Activated CD4-positive, alpha-beta T cell treated with anti-CD3 and anti-CD28 coated beads for 36 hours (primary cell): ENCODE measurements around the gene TP63. TPM values are rescaled to one million over a fixed set of nuclear protein-coding genes. Genes with fewer than 3 reads are reported as not detected.

Source experiments
- ATAC-seq: fragments of 200-7000 bp; cut with Tn5 transposase; one replicate; pipeline ENCODE4 v1.10.0; 2021; ENCODE audit warnings: mild to moderate bottlenecking, moderate library complexity
- CTCF ChIA-PET: fragments of 350-600 bp; sonication (Branson Sonifier 250); formaldehyde crosslinking; loops from one replicate; lab custom pipeline; 2021; ENCODE audit warnings: antibody characterized with exemption; lab: Charles Lee
- POLR2A ChIA-PET: fragments of 350-600 bp; sonication (Branson Sonifier 250); formaldehyde crosslinking; loops from one replicate; lab custom pipeline; 2021; ENCODE audit warnings: antibody characterized with exemption, inconsistent platforms; lab: Charles Lee
- DNase-seq: peaks from one replicate; pipeline ENCODE4 v3.0.0-alpha.2; 2020
- H3K27ac Mint-ChIP-seq: one replicate; pipeline ENCODE4 v1.8.0; 2021; ENCODE audit warnings: mixed read lengths
- H3K27me3 Mint-ChIP-seq: one replicate; pipeline ENCODE4 v1.8.0; 2021; ENCODE audit warnings: mixed read lengths
- H3K36me3 Mint-ChIP-seq: one replicate; pipeline ENCODE4 v1.8.0; 2021; ENCODE audit warnings: low read depth, mixed read lengths
- H3K4me1 Mint-ChIP-seq: one replicate; pipeline ENCODE4 v1.8.0; 2021; ENCODE audit warnings: mixed read lengths
- H3K4me3 Mint-ChIP-seq: one replicate; pipeline ENCODE4 v1.8.0; 2021; ENCODE audit warnings: mild to moderate bottlenecking, moderate library complexity, mixed read lengths
- H3K9me3 Mint-ChIP-seq: one replicate; pipeline ENCODE4 v1.8.0; 2021; ENCODE audit warnings: low read depth, mixed read lengths
- intact Hi-C, 2 experiments: fragments of 100-400 bp; cut with DNase I in 1 of 2; cut with micrococcal nuclease in 1 of 2; formaldehyde crosslinking; loops; one replicate each; pipeline versions ENCODE4 v1.14.2 to v1.15.1; 2022 to 2024; cut with DNase I, micrococcal nuclease
- total RNA-seq, 2 experiments: library from RNA; stranded (reverse); gene quantifications; one replicate each; pipeline ENCODE4 v1.2.3, GENCODE V29; 2021

TP63 gene
- total RNA-seq, 2 experiments from 2014 or later, result 0.33 to 0.46 TPM

DNA sequence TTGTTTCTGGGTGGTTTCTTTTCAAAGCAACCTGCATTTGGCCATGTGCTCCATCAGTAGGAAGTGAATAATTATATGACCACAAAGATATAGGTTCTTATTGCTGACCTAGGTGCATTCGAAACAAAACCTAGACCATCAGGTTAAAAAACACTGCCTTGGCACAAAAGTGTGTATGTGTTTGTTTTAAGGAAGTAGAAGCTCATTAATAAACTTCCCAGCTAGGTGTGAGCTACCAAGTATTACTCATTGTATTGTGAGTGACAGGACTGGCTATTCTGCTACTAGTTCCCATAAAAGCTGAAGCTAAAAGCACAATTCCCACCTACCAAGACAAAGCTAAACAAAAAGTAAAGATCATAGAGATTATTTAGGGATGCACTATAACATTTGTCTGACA, 168.2 kb downstream of the TP63 start:
- intact Hi-C loops, result no loop called here
- Mint-ChIP-seq H3K4me3 (no peak overlapping the region), H3K9me3 (no peaks in the 10 kb centered on the region), H3K36me3 (no peaks in the 10 kb centered on the region), H3K4me1 (peaks cover 9% of the 10 kb centered on the region), H3K27me3 (no peaks in the 10 kb centered on the region), H3K27ac (no peak overlapping the region)
- ATAC-seq (no peak), DNase-seq (no peak)
- ChIA-PET CTCF (interaction anchor here (0.6 to 1.5 kb wide), 2 partner anchors 14 to 42 kb away, joined by 3 to 4 read pairs; no protein-coding TSS in a partner anchor), POLR2A (no interaction called here)

DNA sequence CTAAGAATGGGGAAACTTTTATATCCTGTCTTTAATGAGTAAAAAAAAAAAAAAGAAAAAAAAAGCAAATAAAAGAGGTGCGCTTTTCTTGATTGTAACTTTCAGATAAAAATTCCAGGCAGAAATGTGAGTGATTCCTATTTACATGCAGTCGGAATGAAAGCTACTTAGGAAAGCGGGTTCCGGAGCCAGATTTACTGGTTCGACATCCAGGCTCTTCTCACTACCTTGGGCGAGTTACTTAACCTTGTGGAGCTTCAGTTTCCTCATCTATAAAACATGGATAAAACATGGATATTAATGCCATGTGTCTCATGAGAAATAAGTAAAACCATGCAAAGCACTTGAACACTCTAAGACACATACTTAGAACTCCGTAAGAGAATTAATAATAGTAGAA, 169.2 kb downstream of the TP63 start:
- Mint-ChIP-seq H3K36me3 (no peaks in the 10 kb centered on the region), H3K27ac (no peak overlapping the region), H3K27me3 (no peaks in the 10 kb centered on the region), H3K4me1 (peaks cover 2% of the 10 kb centered on the region), H3K4me3 (no peak overlapping the region), H3K9me3 (no peaks in the 10 kb centered on the region)
- DNase-seq (no peak), ATAC-seq (no peak)
- intact Hi-C loops, result no loop called here
- CTCF ChIA-PET, result interaction anchor here (0.6 kb wide), 1 partner anchor 106 kb away, joined by 3 read pairs; no protein-coding TSS in a partner anchor
- POLR2A ChIA-PET, result no interaction called here

- no peak overlapping the region for H3K27ac Mint-ChIP-seq
- no peak for DNase-seq
- intact Hi-C loops, result no loop called here
- no peak for ATAC-seq
- ChIA-PET POLR2A (no interaction called here), CTCF (no interaction called here)
- no peaks in the 10 kb centered on the region for H3K27me3 Mint-ChIP-seq
- H3K9me3 Mint-ChIP-seq, result no peaks in the 10 kb centered on the region
- no peaks in the 10 kb centered on the region for H3K4me1 Mint-ChIP-seq
- H3K4me3 Mint-ChIP-seq, result no peak overlapping the region
- no peaks in the 10 kb centered on the region for H3K36me3 Mint-ChIP-seq
These were observed 172.1 kb downstream of the TP63 start for GRCh38 chr3:189803254-189803653.

DNA sequence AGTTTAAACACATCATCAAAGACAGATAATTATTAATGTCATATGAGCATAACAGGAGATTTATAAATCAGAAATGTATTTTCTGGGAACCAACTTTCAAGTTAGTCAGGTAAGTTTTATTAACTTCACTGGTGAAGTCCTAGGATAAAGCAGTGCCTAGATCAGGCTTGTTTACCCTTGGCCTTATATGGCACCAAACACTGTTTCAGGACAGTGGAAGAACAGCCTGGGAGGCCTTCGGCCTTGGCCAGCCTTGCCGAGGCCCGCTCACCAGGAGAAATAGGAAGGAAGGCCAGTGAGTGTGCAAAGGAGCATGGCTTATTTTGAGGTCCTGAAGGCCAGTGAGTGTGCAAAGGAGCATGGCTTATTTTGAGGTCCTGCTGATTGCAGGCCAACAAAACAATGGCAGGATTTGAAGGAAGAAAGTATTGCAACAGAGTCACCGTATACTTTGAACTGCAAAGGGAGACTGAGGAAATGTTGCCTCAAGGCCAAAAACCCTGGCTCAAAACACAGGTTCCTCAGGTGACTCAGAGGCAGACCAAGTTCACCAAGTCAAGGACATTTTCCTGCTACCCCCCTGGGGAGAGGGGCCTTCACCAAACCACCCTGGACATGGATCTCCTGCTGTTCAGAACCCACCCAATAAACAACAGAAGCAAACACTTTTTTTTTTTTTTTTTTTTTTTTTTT, 174.3 kb downstream of the TP63 start:
- no peaks in the 10 kb centered on the region for H3K4me1 Mint-ChIP-seq
- H3K36me3 Mint-ChIP-seq, result no peaks in the 10 kb centered on the region
- POLR2A ChIA-PET, result no interaction called here
- H3K4me3 Mint-ChIP-seq, result no peak overlapping the region
- ATAC-seq, result no peak
- CTCF ChIA-PET, result no interaction called here
- intact Hi-C loops, result no loop called here
- H3K27ac Mint-ChIP-seq, result no peak overlapping the region
- H3K27me3 Mint-ChIP-seq, result no peaks in the 10 kb centered on the region
- no peak for DNase-seq
- H3K9me3 Mint-ChIP-seq, result peaks cover 2% of the 10 kb centered on the region

DNA sequence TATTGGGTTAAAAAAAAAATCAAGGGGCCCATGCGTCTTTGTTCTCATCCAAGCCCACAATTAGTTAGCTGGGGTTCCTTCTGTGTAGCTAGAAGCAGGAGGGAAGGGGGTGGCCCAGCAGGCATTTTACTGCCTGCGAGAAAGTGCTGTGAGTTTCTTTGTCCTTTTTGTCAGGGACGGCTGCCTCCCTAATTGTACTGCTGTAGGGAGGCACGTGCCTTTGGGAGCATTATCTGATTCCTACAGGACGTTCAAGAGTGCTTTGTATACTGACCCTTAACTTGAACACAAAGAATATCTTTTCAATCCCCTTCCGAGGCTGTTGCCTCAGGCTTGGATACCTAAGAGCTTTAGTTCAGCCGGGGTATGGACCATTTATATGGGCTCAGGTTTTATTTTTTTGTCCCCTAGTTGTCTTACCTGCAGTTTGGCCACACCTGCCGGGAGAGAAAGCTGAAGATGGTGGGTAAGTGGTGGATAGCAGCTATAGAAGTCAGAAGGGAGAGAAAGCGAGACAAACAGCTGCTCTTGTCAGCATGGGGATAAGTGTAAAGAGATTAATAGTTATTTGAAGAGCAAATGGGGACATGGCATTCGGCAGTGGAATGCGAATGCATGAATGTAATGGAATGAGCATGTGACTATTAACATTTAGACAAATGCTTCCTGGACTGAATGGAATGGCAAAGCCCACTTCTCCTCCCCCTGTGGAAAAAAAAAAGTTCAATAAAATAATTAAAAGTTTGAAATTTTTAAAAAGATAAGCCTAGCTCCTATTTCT, 175.2 kb downstream of the TP63 start:
- Mint-ChIP-seq H3K9me3 (peaks cover 2% of the 10 kb centered on the region), H3K4me3 (no peak overlapping the region)
- intact Hi-C loops, result no loop called here

DNA sequence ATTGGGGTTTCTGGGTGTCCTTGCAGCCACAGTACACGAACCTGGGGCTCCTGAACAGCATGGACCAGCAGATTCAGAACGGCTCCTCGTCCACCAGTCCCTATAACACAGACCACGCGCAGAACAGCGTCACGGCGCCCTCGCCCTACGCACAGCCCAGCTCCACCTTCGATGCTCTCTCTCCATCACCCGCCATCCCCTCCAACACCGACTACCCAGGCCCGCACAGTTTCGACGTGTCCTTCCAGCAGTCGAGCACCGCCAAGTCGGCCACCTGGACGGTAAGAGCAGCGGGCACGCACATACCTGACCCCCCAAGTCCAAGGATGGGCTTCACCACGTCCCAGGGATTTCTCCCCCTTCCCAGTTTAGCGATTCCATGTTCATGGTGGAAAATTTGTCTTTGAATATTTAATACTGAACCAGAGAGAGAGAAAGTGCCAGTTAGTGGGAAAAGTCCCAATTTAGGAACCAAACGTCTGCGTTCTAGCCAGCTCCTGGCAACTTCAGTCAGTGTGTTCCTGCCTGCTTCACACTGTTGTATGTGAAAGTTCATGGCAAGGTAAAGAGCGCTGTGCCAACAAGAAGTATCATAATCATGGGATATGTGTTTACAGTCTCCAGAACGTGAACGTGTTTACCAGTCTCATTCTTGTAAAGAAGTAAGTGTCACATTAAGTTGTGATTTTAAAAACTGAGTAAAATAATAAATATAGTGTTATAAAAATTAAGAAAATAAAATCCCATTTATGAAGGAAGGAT, 177.2 kb downstream of the TP63 start:
- ChIA-PET POLR2A (no interaction called here), CTCF (no interaction called here)
- ATAC-seq, result no peak
- Mint-ChIP-seq H3K27ac (no peak overlapping the region), H3K36me3 (no peaks in the 10 kb centered on the region), H3K4me3 (no peak overlapping the region), H3K9me3 (peaks cover 2% of the 10 kb centered on the region), H3K4me1 (no peaks in the 10 kb centered on the region), H3K27me3 (no peaks in the 10 kb centered on the region)
- no peak for DNase-seq
- intact Hi-C loops, result no loop called here

More for the DNA sequence above, 175.2 kb downstream of the TP63 start:
- no peaks in the 10 kb centered on the region for H3K4me1 Mint-ChIP-seq
- DNase-seq, result no peak
- no peak overlapping the region for H3K27ac Mint-ChIP-seq
- ChIA-PET POLR2A (interaction anchor here (0.6 kb wide), 1 partner anchor 594 kb away, joined by 3 read pairs; no protein-coding TSS in a partner anchor), CTCF (interaction anchor here (0.7 kb wide), 1 partner anchor 11 kb away, joined by 3 read pairs; no protein-coding TSS in a partner anchor)
- no peak for ATAC-seq
- no peaks in the 10 kb centered on the region for H3K27me3 Mint-ChIP-seq
- no peaks in the 10 kb centered on the region for H3K36me3 Mint-ChIP-seq

- H3K9me3 Mint-ChIP-seq, result peaks cover 2% of the 10 kb centered on the region
- H3K27ac Mint-ChIP-seq, result no peak overlapping the region
- no peaks in the 10 kb centered on the region for H3K4me1 Mint-ChIP-seq
- ATAC-seq (no peak), DNase-seq (no peak)
- H3K36me3 Mint-ChIP-seq, result no peaks in the 10 kb centered on the region
- intact Hi-C loops, result no loop called here
- no peaks in the 10 kb centered on the region for H3K27me3 Mint-ChIP-seq
- POLR2A ChIA-PET, result no interaction called here
- H3K4me3 Mint-ChIP-seq, result no peak overlapping the region
- CTCF ChIA-PET, result interaction anchor here (0.9 kb wide), 1 partner anchor 68 kb away, joined by 3 read pairs; no protein-coding TSS in a partner anchor
These were observed 178.4 kb downstream of the TP63 start for GRCh38 chr3:189809583-189809982.

DNA sequence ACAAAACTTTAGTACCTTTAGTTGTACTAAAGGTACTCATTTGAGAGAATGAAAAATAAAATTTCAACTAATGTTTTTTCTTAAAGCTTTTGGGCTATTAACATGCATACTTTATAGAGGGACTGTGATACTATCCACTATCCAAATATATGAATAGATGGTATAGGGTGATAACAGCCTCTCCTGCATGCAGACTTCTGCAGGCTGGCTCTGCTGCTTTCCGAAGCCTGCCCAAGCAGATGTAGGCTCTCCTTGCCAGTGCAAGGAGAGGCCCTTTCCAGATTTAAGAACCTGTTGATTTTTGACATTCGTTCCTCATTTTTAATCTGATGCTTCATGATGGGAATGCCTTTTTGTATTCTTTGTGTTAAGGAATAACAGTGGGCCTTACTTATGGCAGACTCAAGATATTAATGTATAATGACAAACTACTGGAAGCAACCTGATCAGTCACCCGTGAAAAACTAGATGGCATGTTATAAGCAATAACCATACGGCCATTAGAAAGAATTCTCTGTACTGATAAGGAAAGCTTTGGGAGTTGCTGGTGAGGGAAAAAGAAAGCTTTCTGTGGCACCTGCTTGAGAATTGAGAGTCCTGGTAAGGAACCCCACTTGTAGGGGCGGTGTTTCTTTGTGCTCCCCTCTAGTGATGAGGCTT, 181.7 kb downstream of the TP63 start:
- no peaks in the 10 kb centered on the region for H3K4me1 Mint-ChIP-seq
- DNase-seq (no peak), ATAC-seq (no peak)
- peaks cover 2% of the 10 kb centered on the region for H3K9me3 Mint-ChIP-seq
- no peaks in the 10 kb centered on the region for H3K36me3 Mint-ChIP-seq
- CTCF ChIA-PET, result interaction anchor here (0.7 to 1.1 kb wide), 3 partner anchors 14 to 521 kb away, joined by 3 to 6 read pairs (median 4); no protein-coding TSS in a partner anchor
- no peak overlapping the region for H3K4me3 Mint-ChIP-seq
- intact Hi-C loops, result no loop called here
- H3K27ac Mint-ChIP-seq, result no peak overlapping the region
- no peaks in the 10 kb centered on the region for H3K27me3 Mint-ChIP-seq
- POLR2A ChIA-PET, result no interaction called here

- intact Hi-C loops, result no loop called here
- H3K4me1 Mint-ChIP-seq, result no peaks in the 10 kb centered on the region
- ChIA-PET POLR2A (no interaction called here), CTCF (interaction anchor here (1.0 to 1.4 kb wide), 4 partner anchors 11 to 664 kb away, joined by 3 to 6 read pairs (median 4); no protein-coding TSS in a partner anchor)
- H3K9me3 Mint-ChIP-seq, result no peaks in the 10 kb centered on the region
- H3K27ac Mint-ChIP-seq, result no peak overlapping the region
- no peak overlapping the region for H3K4me3 Mint-ChIP-seq
- ATAC-seq, result no peak
- no peaks in the 10 kb centered on the region for H3K27me3 Mint-ChIP-seq
- no peaks in the 10 kb centered on the region for H3K36me3 Mint-ChIP-seq
- no peak for DNase-seq
These were observed 182.6 kb downstream of the TP63 start for GRCh38 chr3:189813647-189814240.

DNA sequence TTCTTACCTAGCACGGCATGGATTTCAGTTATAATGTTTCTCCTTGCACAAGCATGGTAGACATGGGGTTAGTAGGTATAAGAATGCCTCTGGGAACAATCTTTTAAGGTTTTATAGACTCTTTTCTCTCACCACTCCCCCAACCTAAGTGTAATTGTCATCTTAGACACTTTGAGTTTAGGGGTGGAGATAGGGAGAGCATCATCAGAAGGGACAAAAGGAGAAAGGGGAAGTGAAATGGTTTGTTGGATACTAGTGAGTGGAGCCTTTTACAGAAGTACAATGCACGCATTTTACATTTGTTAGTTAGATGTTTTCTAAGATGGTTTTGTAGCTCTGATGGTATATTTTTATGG, 189.2 kb downstream of the TP63 start:
- Mint-ChIP-seq H3K27ac (no peak overlapping the region), H3K27me3 (peaks cover 1% of the 10 kb centered on the region), H3K36me3 (no peaks in the 10 kb centered on the region), H3K4me3 (no peak overlapping the region), H3K9me3 (no peaks in the 10 kb centered on the region), H3K4me1 (peaks cover 3% of the 10 kb centered on the region)
- ATAC-seq, result peak; percentile 33
- DNase-seq, result no peak
- intact Hi-C loops, result loop anchor here in 1 of 2 experiments (10.0 kb wide), 1 partner anchor 546 kb away; no protein-coding TSS in a partner anchor
- ChIA-PET POLR2A (no interaction called here), CTCF (interaction anchor here (0.6 kb wide), 1 partner anchor 116 kb away, joined by 3 read pairs; no protein-coding TSS in a partner anchor)
